Measurements from ENCODE around the gene RERG.

The RERG gene

DNA sequence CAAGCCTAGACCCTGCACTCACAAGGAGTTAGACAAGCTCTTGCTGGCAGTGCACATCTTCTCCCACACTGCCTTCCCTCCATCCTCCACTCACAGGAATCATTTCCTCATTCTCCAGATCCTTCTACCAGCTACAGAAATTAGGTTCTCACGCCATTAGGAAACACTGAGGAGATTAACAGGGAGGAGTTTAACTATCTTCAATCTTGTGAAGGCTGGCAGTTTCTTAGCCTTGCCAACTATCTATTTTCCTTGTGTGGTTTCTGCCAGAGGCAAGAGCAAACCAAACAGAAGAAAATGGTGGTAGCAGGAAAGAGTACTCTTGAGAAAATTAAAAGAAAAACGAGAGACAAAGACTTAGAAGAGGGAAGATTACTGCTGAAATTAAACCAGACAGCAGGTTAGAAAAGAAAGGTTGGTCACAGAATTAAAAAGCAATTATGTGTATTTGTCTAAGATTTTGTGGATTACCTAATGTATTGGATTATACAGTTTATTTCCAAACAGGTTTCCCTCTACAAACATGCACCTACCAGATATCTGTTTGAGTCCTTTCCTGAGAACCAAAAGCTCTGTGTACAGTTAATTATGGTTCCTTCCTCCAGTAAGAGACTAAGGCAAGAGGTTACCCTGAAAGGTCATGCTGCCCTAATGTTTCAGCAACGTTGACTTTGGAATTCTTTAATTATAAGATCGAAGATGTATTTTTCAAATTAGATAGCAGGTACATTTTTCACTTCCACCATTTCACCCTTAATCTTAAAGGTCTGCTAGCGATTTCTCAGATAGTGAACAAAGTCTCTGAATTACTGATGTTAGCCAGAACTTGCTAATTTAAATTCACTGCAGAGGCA is 5.0 kb downstream of the RERG start:
- DNase-seq: no peak

DNA sequence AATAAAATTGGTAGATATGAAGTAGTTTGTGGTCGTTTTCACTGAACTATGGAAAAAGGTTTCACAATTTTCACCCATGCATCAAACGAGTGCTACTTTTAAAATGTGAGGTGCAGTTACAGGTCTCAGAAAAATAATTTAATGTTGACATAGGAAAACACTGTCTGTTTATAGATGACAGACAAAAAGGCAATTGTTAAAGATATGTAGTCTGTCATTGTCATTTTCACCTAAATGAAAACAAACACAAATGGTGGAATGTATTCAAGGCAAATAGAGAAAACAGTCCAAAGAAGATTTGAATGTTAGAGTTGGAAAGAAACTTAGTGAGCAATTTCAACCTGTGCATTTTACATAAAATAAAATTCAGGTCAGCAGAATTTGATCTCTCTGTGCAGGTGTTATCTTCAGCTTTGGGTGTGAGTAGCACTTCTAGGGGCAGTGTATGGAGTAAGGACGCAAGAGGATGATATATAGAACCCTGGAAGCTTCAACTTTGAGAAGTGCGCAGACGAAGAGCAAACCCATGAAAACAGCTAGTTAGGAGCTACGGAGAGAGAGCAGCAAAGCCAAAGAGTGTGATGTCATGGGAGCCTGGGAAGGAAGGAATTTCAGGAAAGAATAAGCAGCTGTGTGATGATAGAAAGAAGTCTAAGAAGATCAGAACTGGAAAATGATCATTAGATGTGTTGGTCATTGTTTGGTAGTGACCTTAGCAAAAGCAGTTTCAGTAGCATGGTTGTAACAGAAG is 6.2 kb downstream of the RERG start:
- DNase-seq: no peak

GRCh38 chr12:15212930-15213329 is 8.3 kb downstream of the RERG start:
- no peak for DNase-seq

- no peak for DNase-seq
Observed at GRCh38 chr12:15209782-15210181, 11.4 kb downstream of the RERG start.

DNA sequence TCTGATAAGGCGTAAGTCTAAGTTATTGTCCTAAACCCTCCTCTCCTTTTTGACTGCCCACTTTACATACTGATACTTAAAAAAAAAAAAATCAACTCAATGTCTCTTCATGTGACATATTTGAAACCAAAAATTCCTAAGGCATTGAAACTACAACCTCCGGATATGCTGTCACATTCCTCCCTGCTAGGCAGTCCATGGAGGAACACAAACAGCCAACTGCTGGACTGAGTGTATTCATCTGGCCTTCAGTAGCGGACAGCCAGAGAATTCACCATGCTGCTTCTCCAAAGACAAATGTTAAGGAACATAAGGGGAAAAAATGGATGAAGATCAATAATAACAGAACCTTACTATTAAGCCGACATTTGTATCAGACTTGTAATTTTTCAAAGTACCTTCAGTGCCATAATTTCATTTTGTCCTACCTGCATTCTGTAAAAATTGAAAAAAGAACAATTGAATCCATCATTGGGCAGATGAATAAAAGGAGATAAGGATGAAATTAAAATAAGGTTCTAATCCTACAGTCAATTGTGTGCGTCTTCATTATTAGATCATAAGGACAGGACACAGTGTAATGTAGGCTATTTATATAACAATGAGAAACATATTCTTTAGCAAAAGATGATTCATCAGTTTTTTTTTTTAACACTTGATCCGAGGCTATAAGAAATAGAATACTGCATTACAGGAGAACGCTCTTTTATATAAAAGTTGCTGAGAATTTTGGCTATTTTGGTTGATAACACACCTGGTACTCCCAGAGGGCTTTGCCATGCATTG is 12.2 kb downstream of the RERG start:
- DNase-seq: no peak

DNA sequence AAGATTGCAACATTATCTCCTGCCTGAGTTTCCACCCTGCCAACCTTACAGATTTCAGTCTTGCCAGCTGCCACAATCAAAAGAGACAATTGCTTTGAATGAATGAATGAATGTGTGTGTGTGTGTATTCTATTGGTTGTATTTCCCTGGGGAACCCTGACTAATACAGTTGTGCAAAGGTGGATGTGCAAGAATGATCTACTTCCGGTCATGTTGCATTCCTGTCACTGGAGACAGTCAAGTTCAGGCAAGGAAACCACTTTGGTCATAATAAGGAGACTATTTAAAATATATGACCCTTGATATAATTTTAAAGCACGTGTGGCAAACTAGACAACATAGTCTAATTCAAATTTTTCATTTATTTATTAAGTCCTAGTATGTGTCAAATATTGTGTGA is 13.1 kb downstream of the RERG start:
- DNase-seq: no peak

DNA sequence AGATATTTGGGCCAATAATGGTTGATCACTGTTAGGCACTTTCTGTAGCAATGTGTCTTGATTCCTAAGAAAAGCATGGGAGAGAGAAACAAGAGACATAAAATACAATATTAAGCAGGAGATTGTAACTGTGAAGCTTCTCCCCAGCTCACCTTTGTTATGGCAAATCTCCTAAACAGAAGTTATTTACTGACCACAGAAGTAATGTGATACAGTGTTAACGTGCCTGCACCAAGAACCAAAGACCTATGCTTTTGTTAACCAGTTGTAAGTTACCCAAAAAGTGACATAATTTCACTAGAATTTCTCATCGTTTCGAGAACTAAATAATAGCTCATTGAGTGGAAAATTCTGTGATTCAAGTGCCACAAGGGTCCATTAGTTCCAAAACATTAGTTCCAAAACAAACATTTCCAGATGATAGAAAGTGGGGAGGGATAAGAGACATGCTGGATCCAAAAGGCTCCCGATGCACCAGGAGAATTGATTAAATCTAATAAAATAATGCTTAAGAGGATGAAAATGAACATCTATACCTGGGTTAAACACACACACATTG is 14.3 kb downstream of the RERG start:
- no peak for DNase-seq

DNA sequence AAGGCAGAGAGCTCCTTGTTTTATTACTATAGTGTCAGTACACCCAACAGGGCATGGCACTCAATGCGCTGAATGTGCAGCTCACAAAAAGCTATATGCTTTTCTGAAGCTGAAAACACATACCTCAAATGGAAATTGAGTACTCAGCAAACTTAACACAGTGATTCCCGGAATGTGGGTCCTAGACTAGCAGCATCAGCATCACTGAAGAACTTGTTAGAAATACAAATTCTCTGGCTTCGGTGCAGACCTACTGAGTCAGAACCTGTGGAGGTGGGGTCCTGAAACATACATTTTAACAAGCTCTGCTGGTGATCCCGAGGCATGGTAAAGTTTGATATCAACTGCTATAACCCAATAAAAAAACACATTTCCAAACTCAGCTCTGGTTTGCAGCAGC is 14.9 kb downstream of the RERG start:
- DNase-seq: no peak

DNA sequence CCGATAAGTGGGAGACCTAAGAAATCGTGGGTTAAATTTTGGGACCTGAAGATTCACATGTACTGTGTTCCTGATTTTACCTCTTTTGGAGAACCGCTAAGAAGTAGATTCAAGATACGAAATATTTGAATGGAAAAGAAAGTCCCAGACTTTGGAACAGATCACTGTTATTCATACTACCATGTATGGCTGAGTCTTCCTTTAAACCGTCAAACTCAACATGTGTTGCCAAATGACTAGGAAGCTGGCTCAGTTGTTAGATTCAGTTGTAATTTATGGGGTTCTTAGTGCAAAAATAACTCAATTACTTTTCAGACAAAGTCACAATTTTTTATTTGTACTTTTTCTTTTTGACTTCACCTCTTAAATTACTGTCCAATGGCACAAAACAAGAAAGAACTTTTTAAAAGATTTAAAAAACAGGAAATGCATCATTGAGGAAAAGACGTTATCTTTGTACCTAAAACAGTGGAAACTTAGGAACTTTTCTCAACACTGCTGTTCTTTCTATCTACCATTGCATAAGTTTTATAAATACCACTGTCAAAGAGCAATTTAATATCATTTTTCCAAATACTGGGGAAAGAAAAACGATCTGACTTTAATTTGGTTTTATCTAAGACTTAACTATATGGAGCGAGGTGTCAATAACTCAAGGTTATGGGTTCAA is 15.7 kb downstream of the RERG start:
- no peak for DNase-seq

DNA sequence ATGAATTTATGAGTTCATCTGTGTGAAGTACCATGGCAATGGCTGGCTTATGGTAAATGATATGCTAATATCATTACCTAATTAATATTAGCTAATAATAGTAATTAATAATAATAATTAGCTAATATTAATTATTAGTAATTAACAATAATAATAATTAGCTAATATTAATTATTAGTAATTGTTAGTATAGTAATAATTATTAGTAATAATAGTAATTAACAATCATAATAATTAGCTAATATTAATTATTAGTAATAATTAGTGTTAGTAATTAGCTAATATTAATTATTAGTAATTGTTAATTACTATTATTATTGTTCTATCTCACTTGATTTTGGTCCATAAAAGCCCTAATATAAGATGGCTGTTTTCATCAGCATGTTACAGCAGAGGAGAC is 19.8 kb downstream of the RERG start:
- DNase-seq: no peak

- no peak for DNase-seq
Observed at GRCh38 chr12:15201056-15201455, 20.2 kb downstream of the RERG start.

DNA sequence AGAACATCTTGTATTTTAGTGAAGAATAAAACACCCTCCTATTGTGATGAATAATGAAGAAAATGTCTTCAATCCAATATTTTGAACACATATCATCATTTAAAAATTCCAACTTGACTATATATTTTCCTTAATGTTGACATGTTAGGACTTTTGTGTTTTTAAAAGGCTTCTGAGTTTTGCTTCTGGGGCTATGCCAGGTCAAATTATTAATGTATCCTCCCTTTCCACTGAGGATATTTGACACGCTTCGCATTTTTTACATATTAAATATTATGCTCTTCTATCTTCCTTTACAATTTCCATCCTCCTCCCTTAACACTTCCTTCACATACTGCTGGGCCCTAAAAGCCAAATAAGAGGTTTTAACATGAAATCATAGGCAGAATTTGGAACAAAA is 20.6 kb downstream of the RERG start:
- DNase-seq: no peak

DNA sequence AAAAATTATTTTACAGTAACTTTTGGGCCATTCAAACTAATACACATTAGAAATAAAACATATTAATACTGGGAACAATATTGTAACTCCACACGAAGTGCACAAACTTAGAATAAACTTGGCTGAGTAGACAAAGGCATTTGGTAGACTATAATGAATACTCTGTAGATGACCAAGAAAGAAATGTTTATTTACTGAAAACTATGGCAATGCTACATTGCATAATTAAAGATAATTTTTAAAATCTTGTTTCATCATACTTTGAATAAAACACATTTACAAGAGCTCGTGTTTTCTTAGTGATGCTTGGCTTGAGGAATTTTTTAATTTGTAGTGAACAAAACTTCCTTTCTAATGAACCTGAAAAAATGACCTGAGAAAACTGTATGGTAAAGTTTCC is 21.3 kb downstream of the RERG start:
- no peak for DNase-seq

- DNase-seq: no peak
Observed at GRCh38 chr12:15196678-15197505, 24.3 kb downstream of the RERG start.

- no peak for DNase-seq
Observed at GRCh38 chr12:15196221-15196620, 25.0 kb downstream of the RERG start.

GRCh38 chr12:15194456-15195368 is 26.5 kb downstream of the RERG start:
- no peak for DNase-seq

GRCh38 chr12:15193946-15194345 is 27.3 kb downstream of the RERG start:
- DNase-seq: no peak

- DNase-seq: no peak
Observed at GRCh38 chr12:15192720-15193119, 28.5 kb downstream of the RERG start.

GRCh38 chr12:15188127-15188526 is 33.1 kb downstream of the RERG start:
- no peak for DNase-seq

- no peak for DNase-seq
Observed at GRCh38 chr12:15186597-15186996, 34.6 kb downstream of the RERG start.

DNA sequence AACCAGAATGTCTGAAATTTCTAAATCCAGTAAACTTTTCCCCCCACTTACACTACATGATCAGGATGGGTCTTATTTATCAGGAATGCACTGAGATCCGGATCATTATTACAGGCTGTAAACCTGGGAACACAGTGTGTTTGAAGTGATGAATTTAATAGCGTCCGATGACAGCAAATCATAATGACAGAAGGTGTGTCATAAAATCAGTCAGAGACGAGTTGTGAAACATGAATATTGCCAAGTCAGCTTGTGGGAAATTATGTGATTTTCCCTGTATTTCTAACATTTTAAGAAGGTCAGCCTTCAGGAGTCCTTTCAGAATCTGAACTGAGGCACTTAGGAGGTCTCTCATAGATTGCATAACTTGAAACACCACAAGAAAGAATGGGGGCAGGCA is 36.7 kb downstream of the RERG start:
- no peak for DNase-seq
